ENCODE data around the gene DAAM2.

The DAAM2 gene

GRCh38 chr6:39756582-39756981, 35.6 kb upstream of the DAAM2 start:
- no peak for DNase-seq (ENCODE audit: low spot score)
- no peak for TF ChIP-seq CTCF (IDR thresholded peaks at IDR 0.05)
- H3K27ac ChIP-seq, result no peak overlapping the region
- H3K4me3 ChIP-seq, result no peak overlapping the region

GRCh38 chr6:39758905-39759605, 33.1 kb upstream of the DAAM2 start:
- Histone ChIP-seq H3K4me3 (no peak overlapping the region), H3K27ac (no peak overlapping the region)
- DNase-seq (ENCODE audit: low spot score), result no peak
- no peak for TF ChIP-seq CTCF (IDR thresholded peaks at IDR 0.05)

GRCh38 chr6:39760226-39760952, 31.8 kb upstream of the DAAM2 start:
- Histone ChIP-seq H3K4me3 (no peak overlapping the region), H3K27ac (no peak overlapping the region)
- DNase-seq (ENCODE audit: low spot score), result no peak
- no peak for TF ChIP-seq CTCF (IDR thresholded peaks at IDR 0.05)

- Histone ChIP-seq H3K4me3 (no peak overlapping the region), H3K27ac (no peak overlapping the region)
- DNase-seq (ENCODE audit: low spot score), result no peak
- no peak for TF ChIP-seq CTCF (IDR thresholded peaks at IDR 0.05)
Measured at GRCh38 chr6:39765508-39766065, 26.6 kb upstream of the DAAM2 start.

- H3K4me3 ChIP-seq, result no peak overlapping the region
- H3K27ac ChIP-seq, result no peak overlapping the region
- TF ChIP-seq CTCF (IDR thresholded peaks at IDR 0.05), result no peak
- no peak for DNase-seq (ENCODE audit: low spot score)
Measured at GRCh38 chr6:39769012-39769411, 23.2 kb upstream of the DAAM2 start.

GRCh38 chr6:39770446-39770845, 21.7 kb upstream of the DAAM2 start:
- no peak for DNase-seq (ENCODE audit: low spot score)
- TF ChIP-seq CTCF (IDR thresholded peaks at IDR 0.05), result no peak
- Histone ChIP-seq H3K27ac (no peak overlapping the region), H3K4me3 (no peak overlapping the region)

Measured in coronary artery (tissue), 2 donors.